GM12872 (cell line): ENCODE measurements around the gene PLCB1.

Source experiments
- TF ChIP-seq, protein P1 (sequence below): IDR thresholded peaks from 3 replicates; pipeline ENCODE4 v1.5.1; 2011; ENCODE audit warnings: low read depth, mild to moderate bottlenecking, low read length, moderate library complexity; ENCODE audit not compliant: insufficient read depth

The PLCB1 gene

DNA sequence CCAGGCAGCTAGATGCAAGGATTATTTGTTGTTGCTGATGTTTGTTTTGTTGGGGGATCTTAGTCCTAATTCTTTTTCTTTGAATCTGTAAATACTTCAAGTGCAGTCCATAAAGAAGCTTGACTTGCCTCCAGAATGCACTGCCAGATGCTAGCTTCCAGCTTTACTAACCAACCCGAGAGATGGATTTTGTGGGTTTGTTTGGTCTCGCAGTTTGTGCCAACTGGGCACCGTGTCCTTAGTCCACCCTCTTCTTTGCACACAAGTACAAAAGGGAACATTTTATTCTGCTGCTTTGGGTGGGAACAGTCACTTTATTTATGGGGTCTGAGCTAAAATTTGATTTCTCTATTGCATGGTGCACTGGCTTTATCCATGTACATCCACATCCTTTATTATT is 212.0 kb downstream of the PLCB1 start:
- TF ChIP-seq, protein P1, sequence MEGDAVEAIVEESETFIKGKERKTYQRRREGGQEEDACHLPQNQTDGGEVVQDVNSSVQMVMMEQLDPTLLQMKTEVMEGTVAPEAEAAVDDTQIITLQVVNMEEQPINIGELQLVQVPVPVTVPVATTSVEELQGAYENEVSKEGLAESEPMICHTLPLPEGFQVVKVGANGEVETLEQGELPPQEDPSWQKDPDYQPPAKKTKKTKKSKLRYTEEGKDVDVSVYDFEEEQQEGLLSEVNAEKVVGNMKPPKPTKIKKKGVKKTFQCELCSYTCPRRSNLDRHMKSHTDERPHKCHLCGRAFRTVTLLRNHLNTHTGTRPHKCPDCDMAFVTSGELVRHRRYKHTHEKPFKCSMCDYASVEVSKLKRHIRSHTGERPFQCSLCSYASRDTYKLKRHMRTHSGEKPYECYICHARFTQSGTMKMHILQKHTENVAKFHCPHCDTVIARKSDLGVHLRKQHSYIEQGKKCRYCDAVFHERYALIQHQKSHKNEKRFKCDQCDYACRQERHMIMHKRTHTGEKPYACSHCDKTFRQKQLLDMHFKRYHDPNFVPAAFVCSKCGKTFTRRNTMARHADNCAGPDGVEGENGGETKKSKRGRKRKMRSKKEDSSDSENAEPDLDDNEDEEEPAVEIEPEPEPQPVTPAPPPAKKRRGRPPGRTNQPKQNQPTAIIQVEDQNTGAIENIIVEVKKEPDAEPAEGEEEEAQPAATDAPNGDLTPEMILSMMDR: no peak

DNA sequence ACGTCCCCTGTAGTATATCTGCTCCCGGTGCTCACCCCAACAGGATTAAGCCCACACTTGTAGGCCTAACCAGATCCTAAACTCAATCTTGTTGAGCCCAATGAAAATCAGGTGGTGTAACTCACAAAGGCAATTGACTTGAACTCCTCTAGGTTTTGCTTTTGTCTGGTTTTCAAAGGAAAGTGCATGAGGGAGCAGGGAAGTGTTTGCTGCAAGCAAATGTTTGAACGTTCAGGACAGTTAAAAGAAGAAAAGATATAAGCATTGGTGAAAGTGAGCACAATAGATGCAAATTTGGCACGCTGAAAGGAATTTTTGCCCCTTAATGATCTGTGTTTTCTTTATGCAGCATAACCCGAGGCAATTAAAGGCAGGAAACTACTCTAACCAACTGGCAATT is 212.6 kb downstream of the PLCB1 start:
- TF ChIP-seq, protein P1: no peak

DNA sequence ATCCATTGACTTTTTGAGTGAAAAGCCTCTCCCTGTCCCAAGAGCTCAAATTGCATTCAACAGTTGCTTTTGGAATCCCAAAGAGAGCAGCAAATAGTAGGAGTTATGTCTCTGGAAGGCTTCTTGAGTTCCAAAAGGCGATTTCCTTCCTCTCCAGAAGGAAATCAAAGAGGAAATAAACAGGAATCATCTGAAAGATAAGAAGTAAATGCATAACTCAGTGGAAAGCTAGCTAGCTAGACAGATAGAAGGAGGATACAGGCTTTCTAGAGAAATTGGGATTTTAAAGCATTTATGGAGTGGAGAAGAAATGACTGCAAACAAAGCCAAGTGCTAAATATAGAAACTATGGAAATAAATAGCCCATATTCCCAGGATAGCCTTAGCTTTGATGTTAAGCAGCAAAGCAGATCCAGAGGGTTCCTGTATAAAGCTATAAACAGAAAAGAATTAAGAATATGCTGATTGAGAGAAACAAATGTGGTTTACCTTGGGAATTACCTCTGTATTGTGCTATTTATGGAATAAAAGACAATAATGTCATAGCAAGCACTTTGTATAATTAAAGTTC is 214.7 kb downstream of the PLCB1 start:
- TF ChIP-seq, protein P1: no peak

DNA sequence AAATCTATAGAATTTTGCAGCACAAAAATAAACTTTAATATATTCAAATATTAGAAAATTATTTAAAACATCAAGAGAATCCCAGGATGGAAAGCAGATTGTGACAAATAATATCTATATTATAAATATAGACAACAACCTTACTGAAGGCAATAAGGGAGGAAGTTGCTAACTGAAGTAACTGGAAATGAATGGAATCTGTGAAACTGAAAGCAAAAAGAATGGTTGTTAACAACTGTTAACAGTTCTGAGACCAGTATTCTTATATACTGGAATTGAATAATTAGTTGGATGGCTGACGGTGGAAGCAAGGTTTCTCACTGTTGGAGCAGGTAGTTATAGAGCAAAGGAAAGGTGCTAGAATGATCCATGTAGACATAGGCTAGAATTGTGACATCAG is 220.4 kb downstream of the PLCB1 start:
- TF ChIP-seq, protein P1: no peak

DNA sequence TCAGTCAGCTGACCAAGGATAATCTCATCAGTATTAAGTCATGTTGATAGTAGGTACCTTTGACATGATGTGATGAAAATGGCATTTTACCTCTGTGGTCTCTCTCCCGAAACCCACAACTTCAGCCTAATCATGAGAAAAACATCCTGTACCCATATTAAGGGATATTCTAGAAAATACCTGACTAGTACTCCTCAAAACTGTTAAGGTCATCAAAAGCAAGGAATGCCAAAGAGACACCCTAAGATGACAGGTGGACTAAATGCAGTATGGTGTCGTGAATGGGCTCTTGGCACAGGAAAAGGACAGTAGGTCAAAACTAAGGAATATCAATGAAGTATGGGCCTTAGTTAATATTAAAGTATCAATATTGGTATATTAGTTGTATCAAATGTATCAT is 221.4 kb downstream of the PLCB1 start:
- TF ChIP-seq, protein P1: no peak

DNA sequence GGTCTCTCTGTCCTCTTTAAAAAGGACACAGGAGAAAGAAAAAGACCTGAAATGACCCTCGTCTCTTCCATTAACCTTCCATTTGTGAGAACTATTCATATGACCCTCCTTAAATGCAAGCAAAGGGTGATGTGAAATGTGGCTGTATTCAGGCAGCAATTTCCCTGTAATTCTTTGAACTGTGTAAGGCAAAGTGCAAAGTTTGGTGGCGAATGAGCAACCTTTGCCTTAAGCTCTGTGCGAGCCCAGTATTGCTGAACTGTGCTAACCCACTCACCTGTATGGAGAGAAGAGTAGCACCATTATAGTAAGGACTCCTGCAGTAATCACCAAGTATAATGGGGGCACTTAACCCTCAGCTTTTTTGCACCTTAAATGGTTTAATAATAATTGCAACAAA is 223.4 kb downstream of the PLCB1 start:
- TF ChIP-seq, protein P1: no peak

DNA sequence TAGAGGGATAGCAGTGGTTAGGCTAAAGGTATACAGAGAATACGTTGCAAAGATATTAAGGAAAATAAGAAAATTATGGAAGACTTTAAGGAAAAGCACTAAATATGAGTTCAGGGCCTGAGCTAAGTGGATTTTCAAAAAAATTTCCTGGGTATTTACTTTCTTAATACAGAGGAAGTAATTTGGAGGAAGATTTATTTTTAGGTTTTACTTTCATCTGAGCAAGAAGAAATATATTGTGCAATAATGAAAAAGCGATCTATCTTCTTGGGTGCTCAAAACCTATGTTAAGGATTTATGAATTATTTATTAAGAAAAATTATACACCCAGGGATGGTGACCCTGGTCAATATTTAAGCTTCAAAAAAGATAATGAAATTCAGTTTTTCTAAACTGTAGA is 224.7 kb downstream of the PLCB1 start:
- TF ChIP-seq, protein P1: no peak
